ENCODE results near the gene CIB2. TPM values are rescaled to one million over a fixed set of nuclear protein-coding genes. Genes with fewer than 3 reads are reported as not detected.

CIB2 gene
- total RNA-seq, result 10 to 100 TPM in 2 of 3 donors, 1 to 10 TPM in 1; 8.1 to 13.7 (median 10.9) TPM
- long read RNA-seq, donor 1, transcript CIB2-201 (6 exons, 1,598 nt), result major isoform, 8 of 20 reads
- long read RNA-seq, donor 1, partial matches to known transcripts, result 3 of 20 reads
- long read RNA-seq, donor 1, other reads (novel, unspliced or antisense), result 6 of 20 reads
- long read RNA-seq, donor 2, result 0 reads

DNA sequence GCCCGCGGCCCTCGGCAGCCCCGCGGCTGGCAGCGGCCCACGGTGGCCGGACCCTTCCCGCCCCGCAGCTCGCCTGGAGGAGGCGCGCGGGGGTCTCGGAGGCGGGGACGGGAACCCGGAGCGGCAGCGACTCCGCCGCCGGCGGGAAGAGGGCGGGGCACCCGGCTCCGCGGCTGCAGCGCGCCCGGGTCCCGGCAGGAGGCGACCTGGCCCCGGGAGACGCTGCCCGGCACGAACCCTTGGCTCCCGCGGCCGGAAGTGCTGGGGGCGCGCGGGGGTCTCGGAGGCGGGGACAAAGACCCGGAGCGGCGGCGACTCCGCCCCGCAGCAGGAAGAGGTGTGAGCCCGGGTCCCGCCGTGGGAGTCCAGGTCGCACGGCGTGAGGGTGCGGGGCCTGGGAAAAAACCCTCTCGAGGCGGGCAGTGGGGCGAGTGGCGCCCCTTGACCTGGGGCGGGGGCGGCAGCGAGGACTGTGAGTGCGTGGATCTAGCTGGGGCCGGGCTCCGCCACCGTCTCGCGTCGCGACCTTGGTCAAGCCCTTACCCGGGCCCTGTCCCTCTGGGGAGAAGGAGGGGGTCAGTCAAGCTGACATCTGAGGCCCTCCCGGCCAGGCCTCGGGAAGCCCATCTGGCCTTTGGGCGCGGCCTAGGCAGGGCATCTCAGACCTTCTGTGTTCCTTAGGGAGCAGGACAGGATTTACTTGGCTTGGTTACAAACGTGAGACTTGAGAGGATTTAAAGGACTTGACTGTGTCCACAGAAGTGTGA is at the start of gene CIB2:
CIB2 (minus strand) TSS at position 151 of the 767 bp plus-strand sequence. CDS start 230 bp downstream, outside the sequence.
- no peaks in the 10 kb centered on the region for H3K9me3 ChIP-seq
- intact Hi-C loops (cut with DNase I, micrococcal nuclease), result loop anchor here in 1 of 2 donors (5.0 kb wide), 1 partner anchor 111 kb away; no protein-coding TSS in a partner anchor
- H3K36me3 ChIP-seq (ENCODE audit: low read depth), result no peaks in the 10 kb centered on the region
- peak; percentile 75 to 88 (median 82) for DNase-seq
- ATAC-seq, result peak; percentile 91
- H3K4me1 ChIP-seq (ENCODE audit: low read depth), result peaks cover 17% of the 10 kb centered on the region
- TF ChIP-seq, protein P1, sequence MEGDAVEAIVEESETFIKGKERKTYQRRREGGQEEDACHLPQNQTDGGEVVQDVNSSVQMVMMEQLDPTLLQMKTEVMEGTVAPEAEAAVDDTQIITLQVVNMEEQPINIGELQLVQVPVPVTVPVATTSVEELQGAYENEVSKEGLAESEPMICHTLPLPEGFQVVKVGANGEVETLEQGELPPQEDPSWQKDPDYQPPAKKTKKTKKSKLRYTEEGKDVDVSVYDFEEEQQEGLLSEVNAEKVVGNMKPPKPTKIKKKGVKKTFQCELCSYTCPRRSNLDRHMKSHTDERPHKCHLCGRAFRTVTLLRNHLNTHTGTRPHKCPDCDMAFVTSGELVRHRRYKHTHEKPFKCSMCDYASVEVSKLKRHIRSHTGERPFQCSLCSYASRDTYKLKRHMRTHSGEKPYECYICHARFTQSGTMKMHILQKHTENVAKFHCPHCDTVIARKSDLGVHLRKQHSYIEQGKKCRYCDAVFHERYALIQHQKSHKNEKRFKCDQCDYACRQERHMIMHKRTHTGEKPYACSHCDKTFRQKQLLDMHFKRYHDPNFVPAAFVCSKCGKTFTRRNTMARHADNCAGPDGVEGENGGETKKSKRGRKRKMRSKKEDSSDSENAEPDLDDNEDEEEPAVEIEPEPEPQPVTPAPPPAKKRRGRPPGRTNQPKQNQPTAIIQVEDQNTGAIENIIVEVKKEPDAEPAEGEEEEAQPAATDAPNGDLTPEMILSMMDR (IDR thresholded peaks at IDR 0.05), result peak; percentile 85
- peak within 1 kb of the TSS; percentile 34 for H3K4me3 ChIP-seq

GRCh38 chr15:78179906-78180305 is 48.7 kb upstream of the CIB2 start:
- Histone ChIP-seq H3K4me1 (ENCODE audit: low read depth) (no peaks in the 10 kb centered on the region), H3K9me3 (no peaks in the 10 kb centered on the region), H3K4me3 (no peak overlapping the region), H3K36me3 (ENCODE audit: low read depth) (no peaks in the 10 kb centered on the region)
- ATAC-seq, result no peak
- intact Hi-C loops (cut with DNase I, micrococcal nuclease), result loop anchor here in 1 of 2 donors (10.0 kb wide), 1 partner anchor 65 kb away; no protein-coding TSS in a partner anchor
- DNase-seq, result no peak
- TF ChIP-seq, protein P1 (IDR thresholded peaks at IDR 0.05), result no peak

GRCh38 chr15:78179286-78179840 is 48.1 kb upstream of the CIB2 start:
- intact Hi-C loops (cut with DNase I, micrococcal nuclease), result loop anchor here in 1 of 2 donors (10.0 kb wide), 1 partner anchor 65 kb away; no protein-coding TSS in a partner anchor
- Histone ChIP-seq H3K4me1 (ENCODE audit: low read depth) (no peaks in the 10 kb centered on the region), H3K4me3 (no peak overlapping the region), H3K9me3 (no peaks in the 10 kb centered on the region), H3K36me3 (ENCODE audit: low read depth) (no peaks in the 10 kb centered on the region)
- ATAC-seq (no peak), DNase-seq (no peak)
- TF ChIP-seq, protein P1 (IDR thresholded peaks at IDR 0.05), result no peak

- no peaks in the 10 kb centered on the region for H3K4me1 ChIP-seq (ENCODE audit: low read depth)
- no peak for ATAC-seq
- no peaks in the 10 kb centered on the region for H3K36me3 ChIP-seq (ENCODE audit: low read depth)
- H3K4me3 ChIP-seq, result no peak overlapping the region
- intact Hi-C loops (cut with DNase I, micrococcal nuclease), result loop anchor here in 1 of 2 donors (10.0 kb wide), 1 partner anchor 67 kb away; no protein-coding TSS in a partner anchor
- TF ChIP-seq, protein P1 (IDR thresholded peaks at IDR 0.05), result no peak
- no peaks in the 10 kb centered on the region for H3K9me3 ChIP-seq
- no peak for DNase-seq
These were observed 46.8 kb upstream of the CIB2 start for GRCh38 chr15:78178064-78178463.

- TF ChIP-seq, protein P1 (IDR thresholded peaks at IDR 0.05), result no peak
- Histone ChIP-seq H3K9me3 (no peaks in the 10 kb centered on the region), H3K36me3 (ENCODE audit: low read depth) (no peaks in the 10 kb centered on the region), H3K4me1 (ENCODE audit: low read depth) (no peaks in the 10 kb centered on the region), H3K4me3 (no peak overlapping the region)
- intact Hi-C loops (cut with DNase I, micrococcal nuclease), result loop anchor here in 1 of 2 donors (10.0 kb wide), 1 partner anchor 67 kb away; no protein-coding TSS in a partner anchor
- ATAC-seq, result peak; percentile 49
- peak in 2 of 3 donors; percentile 66 to 68 for DNase-seq
These were observed 46.2 kb upstream of the CIB2 start for GRCh38 chr15:78177447-78177873.
